Measurements from ENCODE around the gene SERPIND1. TPM values are rescaled to one million over a fixed set of nuclear protein-coding genes. Genes with fewer than 3 reads are reported as not detected.

SERPIND1 gene
- total RNA-seq, 1 donor from 2014 or later, result not detected

- intact Hi-C loops (cut with DNase I), result no loop called here
- Histone ChIP-seq H3K27me3 (no peaks in the 10 kb centered on the region), H3K4me3 (no peak overlapping the region), H3K36me3 (peaks cover 7 to 24% of the 10 kb centered on the region in 2 donors), H3K4me1 (no peaks in the 10 kb centered on the region), H3K9me3 (no peaks in the 10 kb centered on the region), H3K27ac (peak overlapping the region; percentile 24 to 44)
- DNase-seq (ENCODE audit: low spot score in 2 of 2), result no peak
- no peak for TF ChIP-seq CTCF (IDR thresholded peaks at IDR 0.05)
Observed at GRCh38 chr22:20774882-20775281, 969 bp downstream of the SERPIND1 start.

- TF ChIP-seq CTCF (IDR thresholded peaks at IDR 0.05), result no peak
- intact Hi-C loops (cut with DNase I), result no loop called here
- no peak overlapping the region for H3K4me3 ChIP-seq
- H3K27me3 ChIP-seq, result no peaks in the 10 kb centered on the region
- H3K27ac ChIP-seq, result peak overlapping the region; percentile 9 to 65
- DNase-seq (ENCODE audit: low spot score in 2 of 2), result no peak
- H3K36me3 ChIP-seq, result peaks cover 7 to 28% of the 10 kb centered on the region in 2 donors
- H3K9me3 ChIP-seq, result no peaks in the 10 kb centered on the region
- no peaks in the 10 kb centered on the region for H3K4me1 ChIP-seq
Observed at GRCh38 chr22:20775342-20775895, 1.5 kb downstream of the SERPIND1 start.

- TF ChIP-seq CTCF (IDR thresholded peaks at IDR 0.05), result no peak
- Histone ChIP-seq H3K27ac (peak overlapping the region in 1 of 2 donors; percentile 33), H3K36me3 (peaks cover 7 to 34% of the 10 kb centered on the region in 2 donors), H3K27me3 (no peaks in the 10 kb centered on the region), H3K9me3 (no peaks in the 10 kb centered on the region), H3K4me3 (no peak overlapping the region), H3K4me1 (no peaks in the 10 kb centered on the region)
- no peak for DNase-seq (ENCODE audit: low spot score in 2 of 2)
- intact Hi-C loops (cut with DNase I), result no loop called here
Observed at GRCh38 chr22:20776624-20777405, 2.9 kb downstream of the SERPIND1 start.

GRCh38 chr22:20777420-20778177 lies 3.7 kb downstream of the SERPIND1 start:
- Histone ChIP-seq H3K27ac (peak overlapping the region in 1 of 2 donors; percentile 33), H3K27me3 (no peaks in the 10 kb centered on the region), H3K4me3 (no peak overlapping the region), H3K9me3 (no peaks in the 10 kb centered on the region), H3K4me1 (no peaks in the 10 kb centered on the region), H3K36me3 (peaks cover 7 to 27% of the 10 kb centered on the region in 2 donors)
- no peak for DNase-seq (ENCODE audit: low spot score in 2 of 2)
- intact Hi-C loops (cut with DNase I), result no loop called here
- TF ChIP-seq CTCF (IDR thresholded peaks at IDR 0.05), result no peak

- Histone ChIP-seq H3K27me3 (no peaks in the 10 kb centered on the region), H3K4me1 (no peaks in the 10 kb centered on the region), H3K27ac (no peak overlapping the region), H3K4me3 (no peak overlapping the region), H3K36me3 (peaks cover 10 to 24% of the 10 kb centered on the region in 2 donors), H3K9me3 (no peaks in the 10 kb centered on the region)
- intact Hi-C loops (cut with DNase I), result no loop called here
- no peak for DNase-seq (ENCODE audit: low spot score in 2 of 2)
- TF ChIP-seq CTCF (IDR thresholded peaks at IDR 0.05), result no peak
Observed at GRCh38 chr22:20779014-20779817, 5.3 kb downstream of the SERPIND1 start.
